ENCODE data around the gene CTTNBP2NL.
A peak's percentile ranks its signal among the peaks of the same experiment; 100 is the strongest.

CTTNBP2NL gene

DNA sequence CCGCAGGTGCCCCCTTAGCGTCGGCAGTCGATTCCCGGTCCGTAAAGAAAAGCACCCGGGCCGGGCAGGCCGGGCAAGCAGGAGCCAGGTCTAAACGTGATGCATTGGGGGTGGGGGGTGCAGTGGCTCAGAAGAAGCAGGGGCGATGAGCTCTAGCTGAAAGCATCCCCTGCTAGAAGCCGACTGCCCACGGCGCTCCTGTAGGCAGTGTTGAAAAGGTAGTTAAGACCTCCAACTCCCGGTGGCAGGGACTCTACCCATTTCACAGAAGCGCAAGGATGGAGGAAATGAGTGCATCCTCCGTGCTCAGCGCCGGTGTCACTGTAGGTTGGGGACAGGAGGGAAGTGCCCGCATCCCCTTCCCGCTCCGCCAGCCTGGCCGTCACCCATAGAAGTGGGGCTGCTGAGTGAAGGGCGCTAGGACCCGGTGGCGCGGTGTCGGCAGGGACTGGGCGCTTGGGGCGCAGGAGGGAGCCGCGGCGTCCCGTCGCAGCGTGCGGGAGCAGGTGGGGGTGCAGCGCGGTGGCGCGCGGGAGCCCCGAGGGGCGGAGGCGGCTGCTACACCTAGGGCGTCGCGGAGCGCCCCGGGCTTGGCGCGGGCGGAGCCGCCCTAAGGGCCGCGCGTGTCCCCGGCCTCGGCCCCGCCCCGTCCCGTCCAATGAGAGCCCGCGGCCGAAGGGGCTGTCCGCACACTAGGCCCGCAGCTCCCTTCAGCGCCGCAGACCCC lies 112.4 kb downstream of the CTTNBP2NL start, which contains the start of gene WNT2B:
Gene WNT2B, plus strand, starts transcription at position 688 of the 727 bp plus-strand sequence. CDS start 298 bp downstream, outside the sequence.
- no peaks in the 10 kb centered on the region for H3K36me3 ChIP-seq (ENCODE audit: insufficient read depth, insufficient read length, low read length)
- no peak for DNase-seq (ENCODE audit: low read depth, low spot score)
- H3K9me3 ChIP-seq (ENCODE audit: insufficient read depth, low read length): no peaks in the 10 kb centered on the region
- peaks cover 82% of the 10 kb centered on the region for H3K27me3 ChIP-seq (ENCODE audit: insufficient read depth, insufficient read length)
- TF ChIP-seq ZNF274 (IDR thresholded peaks at IDR 0.05; ENCODE audit: low read depth, low read length) (no peak), YY1 (IDR thresholded peaks at IDR 0.05; ENCODE audit: insufficient read depth, insufficient read length) (no peak), SUZ12 (IDR thresholded peaks at IDR 0.05; ENCODE audit: extremely low read depth, insufficient read depth, insufficient read length) (no peak)
- H3K4me3 ChIP-seq (ENCODE audit: insufficient read length, low read depth): peak within 1 kb of the TSS; percentile 75
- H3K9ac ChIP-seq (ENCODE audit: insufficient read length, low read depth): peak within 1 kb of the TSS; percentile 72
- peaks cover 19% of the 10 kb centered on the region for H3K4me1 ChIP-seq (ENCODE audit: insufficient read depth, insufficient read length)

DNA sequence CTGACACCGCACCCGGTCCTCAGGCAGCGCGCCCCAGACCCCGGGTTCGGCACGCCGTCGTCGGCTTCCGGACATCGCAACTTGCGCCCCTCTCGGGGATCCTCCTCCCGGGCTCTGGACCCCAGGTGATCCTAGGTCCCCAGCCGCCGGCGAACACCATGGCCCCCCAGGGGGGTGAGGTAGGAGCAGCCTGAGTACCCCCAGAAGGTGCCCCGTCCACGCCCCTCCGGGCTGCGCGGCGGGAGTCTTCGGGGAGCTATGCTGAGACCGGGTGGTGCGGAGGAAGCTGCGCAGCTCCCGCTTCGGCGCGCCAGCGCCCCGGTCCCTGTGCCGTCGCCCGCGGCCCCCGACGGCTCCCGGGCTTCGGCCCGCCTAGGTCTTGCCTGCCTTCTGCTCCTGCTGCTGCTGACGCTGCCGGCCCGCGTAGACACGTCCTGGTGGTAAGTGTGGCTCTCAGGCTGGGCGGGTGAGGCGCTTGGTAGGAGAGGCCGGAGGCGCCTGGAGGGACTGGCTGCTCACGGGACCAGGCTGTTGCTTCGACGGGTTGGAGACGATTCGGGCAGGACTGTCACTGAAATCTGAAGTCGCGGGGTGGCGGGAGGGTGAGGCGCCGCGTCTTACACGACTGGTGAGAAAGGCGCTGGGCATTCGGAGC lies 113.1 kb downstream of the CTTNBP2NL start:
- DNase-seq (ENCODE audit: low read depth, low spot score): no peak
- peak overlapping the region; percentile 75 for H3K4me3 ChIP-seq (ENCODE audit: insufficient read length, low read depth)
- peaks cover 75% of the 10 kb centered on the region for H3K27me3 ChIP-seq (ENCODE audit: insufficient read depth, insufficient read length)
- peak overlapping the region; percentile 72 for H3K9ac ChIP-seq (ENCODE audit: insufficient read length, low read depth)
- TF ChIP-seq SUZ12 (IDR thresholded peaks at IDR 0.05; ENCODE audit: extremely low read depth, insufficient read depth, insufficient read length) (no peak), ZNF274 (IDR thresholded peaks at IDR 0.05; ENCODE audit: low read depth, low read length) (no peak), YY1 (IDR thresholded peaks at IDR 0.05; ENCODE audit: insufficient read depth, insufficient read length) (no peak)
- no peaks in the 10 kb centered on the region for H3K9me3 ChIP-seq (ENCODE audit: insufficient read depth, low read length)
- H3K4me1 ChIP-seq (ENCODE audit: insufficient read depth, insufficient read length): peaks cover 17% of the 10 kb centered on the region
- no peaks in the 10 kb centered on the region for H3K36me3 ChIP-seq (ENCODE audit: insufficient read depth, insufficient read length, low read length)

DNA sequence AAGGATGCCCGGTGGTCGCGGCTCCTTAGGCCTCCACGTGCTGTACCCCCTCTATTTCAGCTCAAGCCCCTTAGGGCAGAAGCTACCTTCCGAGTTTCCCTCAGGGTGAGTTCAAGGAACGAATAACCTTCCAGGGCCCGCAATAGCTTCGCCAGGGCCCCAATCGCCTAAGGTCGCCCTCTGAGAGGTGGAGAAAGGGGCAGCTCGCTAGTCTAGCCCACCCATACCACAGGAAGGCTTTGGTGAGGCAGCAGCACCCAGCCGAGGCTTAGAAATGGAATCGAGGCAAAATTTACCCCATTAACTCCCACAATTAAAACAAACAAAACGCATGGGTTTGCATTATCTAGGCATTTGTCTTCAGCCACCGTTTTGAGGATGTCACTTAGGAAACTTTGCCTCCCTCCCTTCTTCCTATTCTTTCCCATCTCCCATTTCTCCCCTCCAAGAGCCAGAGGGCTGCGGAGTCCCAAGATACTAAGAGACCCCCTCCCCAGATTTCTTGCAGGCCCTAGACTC lies 113.7 kb downstream of the CTTNBP2NL start:
- no peaks in the 10 kb centered on the region for H3K36me3 ChIP-seq (ENCODE audit: insufficient read depth, insufficient read length, low read length)
- peaks cover 13% of the 10 kb centered on the region for H3K4me1 ChIP-seq (ENCODE audit: insufficient read depth, insufficient read length)
- H3K27me3 ChIP-seq (ENCODE audit: insufficient read depth, insufficient read length): peaks cover 69% of the 10 kb centered on the region
- DNase-seq (ENCODE audit: low read depth, low spot score): no peak
- peak overlapping the region; percentile 75 for H3K4me3 ChIP-seq (ENCODE audit: insufficient read length, low read depth)
- TF ChIP-seq ZNF274 (IDR thresholded peaks at IDR 0.05; ENCODE audit: low read depth, low read length) (no peak), SUZ12 (IDR thresholded peaks at IDR 0.05; ENCODE audit: extremely low read depth, insufficient read depth, insufficient read length) (no peak), YY1 (IDR thresholded peaks at IDR 0.05; ENCODE audit: insufficient read depth, insufficient read length) (no peak)
- H3K9ac ChIP-seq (ENCODE audit: insufficient read length, low read depth): peak overlapping the region; percentile 72
- no peaks in the 10 kb centered on the region for H3K9me3 ChIP-seq (ENCODE audit: insufficient read depth, low read length)

DNA sequence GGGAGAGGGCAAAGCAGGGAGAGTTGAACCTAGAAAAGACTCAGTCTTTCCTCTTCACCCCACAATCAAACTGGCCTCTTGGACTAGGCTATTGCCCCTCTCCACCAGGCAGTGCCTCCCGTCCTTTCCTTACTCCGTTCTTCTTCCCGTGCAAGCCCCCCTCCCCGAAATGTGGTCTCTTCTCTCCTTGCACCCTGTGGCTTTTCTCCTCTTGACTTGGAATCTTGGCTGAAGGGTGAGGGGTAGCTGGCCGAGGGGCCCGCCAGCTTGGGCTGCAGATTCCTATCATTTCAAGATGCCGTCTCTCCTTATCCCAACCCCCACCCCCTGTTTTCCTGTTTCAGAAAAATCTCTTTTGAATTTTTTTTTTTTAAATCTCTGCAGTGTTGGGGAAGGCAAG lies 114.3 kb downstream of the CTTNBP2NL start:
- Histone ChIP-seq H3K27me3 (ENCODE audit: insufficient read depth, insufficient read length) (peaks cover 64% of the 10 kb centered on the region), H3K4me3 (ENCODE audit: insufficient read length, low read depth) (no peak overlapping the region), H3K4me1 (ENCODE audit: insufficient read depth, insufficient read length) (peaks cover 12% of the 10 kb centered on the region), H3K9ac (ENCODE audit: insufficient read length, low read depth) (peak overlapping the region; percentile 16), H3K36me3 (ENCODE audit: insufficient read depth, insufficient read length, low read length) (peaks cover 4% of the 10 kb centered on the region), H3K9me3 (ENCODE audit: insufficient read depth, low read length) (no peaks in the 10 kb centered on the region)
- no peak for TF ChIP-seq ZNF274 (IDR thresholded peaks at IDR 0.05; ENCODE audit: low read depth, low read length)
- no peak for TF ChIP-seq YY1 (IDR thresholded peaks at IDR 0.05; ENCODE audit: insufficient read depth, insufficient read length)
- TF ChIP-seq SUZ12 (IDR thresholded peaks at IDR 0.05; ENCODE audit: extremely low read depth, insufficient read depth, insufficient read length): no peak
- DNase-seq (ENCODE audit: low read depth, low spot score): no peak
